ENCODE measurements around the gene ERI3. TPM values are rescaled to one million over a fixed set of nuclear protein-coding genes. Genes with fewer than 3 reads are reported as not detected.

ERI3 gene
- total and polyA plus RNA-seq, 9 of the 15 experiments (the other 6 are each of a cell fraction or from before 2014, with no cell fraction given): 47.8 to 93.4 (median 67.2) TPM

- Histone ChIP-seq H3K27me3 (ENCODE audit: control insufficient read depth in 2 of 2, insufficient read depth in 2 of 2, low read length in 2 of 2) (no peaks in the 10 kb centered on the region), H3K79me2 (ENCODE audit: control insufficient read depth, insufficient read depth, low read length) (no peaks in the 10 kb centered on the region), H4K20me1 (replicated peaks; ENCODE audit: control insufficient read depth, insufficient read depth, low read length) (0 out of 2 replicates have a peak, but pooled peaks cover 8% of the 10 kb centered on the region), H3K9me1 (ENCODE audit: control insufficient read depth, insufficient read depth, low read length) (peaks cover 8% of the 10 kb centered on the region), H3K36me3 (ENCODE audit: control insufficient read depth, insufficient read depth, low read length) (peaks cover 5% of the 10 kb centered on the region; the same call in 2 of the 3 replicates), H3K4me1 (replicated peaks in 1 of 2; ENCODE audit: control insufficient read depth in 2 of 2, insufficient read depth in 2 of 2, low read length in 2 of 2) (peaks cover 0 to 3% of the 10 kb centered on the region in 2 experiments; a peak in 1 of 5 replicates), H3K4me2 (ENCODE audit: insufficient read depth, low read length) (no peak overlapping the region), H2AFZ (ENCODE audit: low read depth, low read length) (no peak overlapping the region), H3K9me3 (replicated peaks; ENCODE audit: control insufficient read depth, insufficient read depth, low read depth, low read length) (no peaks in the 10 kb centered on the region), H3K27ac (ENCODE audit: extremely low read depth, low read depth, low read length) (no peak overlapping the region), H3K4me3 (no peak overlapping the region), H3K9ac (ENCODE audit: insufficient read depth in 1 of 2, low read depth in 2 of 2, low read length in 2 of 2) (no peak overlapping the region)
- in situ Hi-C loops (cut with MboI): no loop called here
- FAIRE-seq (peak; percentile 40), ATAC-seq (no peak), DNase-seq (ENCODE audit: extremely low read depth in 1 of 4, low spot score in 3 of 4) (no peak)
- no TSS peak for BruUV-seq (replicated peaks)
- intact Hi-C loops (cut with micrococcal nuclease): no loop called here
- ChIA-PET CTCF (ENCODE audit: low intra/inter-chr PET ratio) (no interaction called here), POLR2A (interaction anchor here (0.7 to 2.0 kb wide), 6 partner anchors 8 to 103 kb away, joined by 3 to 7 read pairs (median 4); no protein-coding TSS in a partner anchor)
- TF ChIP-seq SIN3B (IDR thresholded peaks at IDR 0.05; ENCODE audit: low read depth) (no peak), ZBTB8A (IDR thresholded peaks at IDR 0.05; ENCODE audit: partially characterized antibody) (no peak), ZNF449 (CRISPR knock-in tag; IDR thresholded peaks at IDR 0.05) (no peak), RUNX1 (IDR thresholded peaks at IDR 0.05; ENCODE audit: low read depth) (no peak), EGR1 (conservative IDR thresholded peaks at IDR 0.05) (no peak), ETS1 (conservative IDR thresholded peaks at IDR 0.05; ENCODE audit: control insufficient read depth, low read depth, low read length) (no peak), NFRKB (IDR thresholded peaks at IDR 0.05; ENCODE audit: low read depth) (no peak), TGIF2 (CRISPR knock-in tag; IDR thresholded peaks at IDR 0.05) (no peak), SPI1 (IDR thresholded peaks at IDR 0.05; ENCODE audit: borderline replicate concordance, low read depth, low read length) (no peak), ZEB2 (IDR thresholded peaks at IDR 0.05) (no peak), TAF15 (IDR thresholded peaks at IDR 0.05; ENCODE audit: low read depth, low read length) (no peak), POLR2G (IDR thresholded peaks at IDR 0.05; ENCODE audit: low read depth, low read length) (no peak), RBM14 (IDR thresholded peaks at IDR 0.05; ENCODE audit: borderline replicate concordance, insufficient read depth, low read depth, low read length) (no peak), KLF1 (tag; IDR thresholded peaks at IDR 0.05) (no peak), PHF20 (IDR thresholded peaks at IDR 0.05; ENCODE audit: partially characterized antibody) (no peak), NCOA1 (IDR thresholded peaks at IDR 0.05; ENCODE audit: low read depth) (no peak), ZNF586 (CRISPR knock-in tag; conservative IDR thresholded peaks at IDR 0.05) (no peak)
- 92% methylated on average over 6 of the region's 6 CpGs for WGBS (ENCODE audit: insufficient coverage, low coverage, missing lambda C conversion rate)
Measured at GRCh38 chr1:44273560-44274350, 81.3 kb downstream of the ERI3 start.
